Type B pancreatic cell (in vitro differentiated cells): Measurements from ENCODE around the gene HNRNPUL2. TPM values are rescaled to one million over a fixed set of nuclear protein-coding genes. Genes with fewer than 3 reads are reported as not detected.

Source experiments
- DNase-seq: peaks from one replicate; pipeline ENCODE4 v3.0.0; 2021; ENCODE audit warnings: mixed read lengths; ENCODE audit not compliant: unreplicated experiment; ENCODE audit errors: extremely low spot score
- H3K27ac Mint-ChIP-seq: 2 replicates; pipeline ENCODE4 v1.8.0; 2021; ENCODE audit warnings: mild to moderate bottlenecking, mixed read lengths
- H3K27me3 Mint-ChIP-seq: 2 replicates; pipeline ENCODE4 v1.8.0; 2021; ENCODE audit warnings: mixed read lengths
- H3K36me3 Mint-ChIP-seq: 2 replicates; pipeline ENCODE4 v1.8.0; 2021; ENCODE audit warnings: mixed read lengths
- H3K4me1 Mint-ChIP-seq: one replicate; pipeline ENCODE4 v1.8.0; 2021; ENCODE audit warnings: mixed read lengths; ENCODE audit not compliant: unreplicated experiment
- H3K4me3 Mint-ChIP-seq: 2 replicates; pipeline ENCODE4 v1.8.0; 2021; ENCODE audit warnings: mild to moderate bottlenecking, mixed read lengths
- H3K9me3 Mint-ChIP-seq: 2 replicates; pipeline ENCODE4 v1.8.0; 2021; ENCODE audit warnings: mixed read lengths
- CTCF ChIP-seq: fragments of 200-600 bp; sonication (generic); conservative IDR thresholded peaks from 2 replicates; pipeline ENCODE4 v1.5.0; 2021; ENCODE audit warnings: antibody characterized with exemption, mild to moderate bottlenecking
- total RNA-seq: library from RNA; stranded (reverse); gene quantifications from 2 replicates; pipeline ENCODE4 v1.2.1, GENCODE V29; 2021; ENCODE audit warnings: low replicate concordance

The HNRNPUL2 gene
- total RNA-seq, 1 donor from 2014 or later, result 63.7 TPM

DNA sequence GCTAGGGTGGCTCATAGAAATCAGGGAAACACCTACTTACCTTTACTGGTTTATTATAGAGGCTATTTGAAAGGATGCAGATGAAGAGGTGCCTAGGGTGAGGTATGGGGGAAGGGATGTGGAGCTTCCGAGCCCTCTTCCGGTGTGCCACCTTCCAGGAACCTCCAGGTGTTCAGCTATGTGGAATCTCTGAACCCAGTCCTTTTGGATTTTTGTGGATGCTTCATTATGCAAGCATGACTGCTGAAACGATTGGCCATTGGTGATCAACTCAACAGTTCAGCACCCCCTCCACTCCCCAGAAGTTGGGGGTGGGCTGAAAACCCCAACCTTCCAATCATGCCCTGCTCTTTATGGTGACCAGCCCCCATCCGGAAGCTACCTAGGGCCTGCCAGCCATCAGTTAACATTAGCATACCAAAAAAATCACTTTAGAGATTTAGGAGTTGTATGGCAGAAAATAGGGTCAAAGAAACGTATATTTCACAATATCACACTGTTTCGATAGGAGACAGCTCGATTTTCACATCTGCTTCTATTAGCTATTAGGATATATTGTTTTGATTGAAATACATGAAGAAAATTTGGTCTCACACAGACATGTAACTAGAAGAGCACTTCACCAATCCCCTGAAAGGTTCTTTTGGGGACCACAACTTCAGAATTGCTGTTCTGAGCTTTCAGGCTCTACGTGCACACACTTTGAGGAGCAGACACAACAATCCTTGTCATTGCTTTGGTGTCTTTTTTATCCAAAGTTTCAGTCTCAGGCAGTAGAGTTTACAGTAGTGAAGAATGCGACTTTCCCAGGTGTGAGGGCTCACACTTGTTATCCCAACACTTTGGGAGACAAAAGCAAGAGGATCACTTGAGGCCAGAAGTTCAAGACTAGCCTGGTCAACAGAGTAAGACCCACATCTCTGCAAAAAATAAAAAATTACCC lies 30.9 kb upstream of the HNRNPUL2 start:
- H3K4me1 Mint-ChIP-seq, result peaks cover 18% of the 10 kb centered on the region
- no peak overlapping the region for H3K27ac Mint-ChIP-seq
- peaks cover 8% of the 10 kb centered on the region for H3K36me3 Mint-ChIP-seq
- DNase-seq, result no peak
- no peaks in the 10 kb centered on the region for H3K27me3 Mint-ChIP-seq
- H3K9me3 Mint-ChIP-seq, result no peaks in the 10 kb centered on the region
- H3K4me3 Mint-ChIP-seq, result no peak overlapping the region
- TF ChIP-seq CTCF, result no peak

DNA sequence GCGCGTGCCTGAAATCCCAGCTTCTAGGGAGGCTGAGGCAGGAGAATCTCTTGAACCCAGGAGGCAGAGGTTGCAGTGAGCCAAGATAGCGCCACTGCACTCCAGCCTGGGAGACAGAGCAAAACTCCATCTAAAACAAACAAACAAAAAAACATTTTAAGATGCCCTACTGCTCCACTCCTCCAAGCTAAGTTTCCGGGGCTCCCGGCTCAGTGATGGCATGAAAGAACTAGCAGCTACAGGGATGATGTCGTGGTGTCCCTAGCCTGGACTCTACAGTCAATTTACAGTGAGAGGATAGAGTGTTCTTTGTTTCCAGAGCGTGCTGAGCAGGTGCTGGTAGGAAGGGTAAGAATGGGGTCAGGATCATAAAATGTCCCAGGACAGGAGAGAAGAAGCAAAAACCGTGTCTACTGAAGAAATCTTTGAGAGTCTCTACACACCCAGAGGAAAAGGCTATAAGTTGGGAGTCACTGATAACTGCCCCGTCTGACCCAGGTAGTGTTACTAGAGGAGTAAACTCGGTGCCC lies 27.9 kb upstream of the HNRNPUL2 start:
- no peak overlapping the region for H3K27ac Mint-ChIP-seq
- no peaks in the 10 kb centered on the region for H3K9me3 Mint-ChIP-seq
- no peaks in the 10 kb centered on the region for H3K27me3 Mint-ChIP-seq
- H3K4me1 Mint-ChIP-seq, result peaks cover 10% of the 10 kb centered on the region
- H3K36me3 Mint-ChIP-seq, result peaks cover 5% of the 10 kb centered on the region
- no peak for DNase-seq
- H3K4me3 Mint-ChIP-seq, result peak overlapping the region; percentile 74
- TF ChIP-seq CTCF, result no peak

DNA sequence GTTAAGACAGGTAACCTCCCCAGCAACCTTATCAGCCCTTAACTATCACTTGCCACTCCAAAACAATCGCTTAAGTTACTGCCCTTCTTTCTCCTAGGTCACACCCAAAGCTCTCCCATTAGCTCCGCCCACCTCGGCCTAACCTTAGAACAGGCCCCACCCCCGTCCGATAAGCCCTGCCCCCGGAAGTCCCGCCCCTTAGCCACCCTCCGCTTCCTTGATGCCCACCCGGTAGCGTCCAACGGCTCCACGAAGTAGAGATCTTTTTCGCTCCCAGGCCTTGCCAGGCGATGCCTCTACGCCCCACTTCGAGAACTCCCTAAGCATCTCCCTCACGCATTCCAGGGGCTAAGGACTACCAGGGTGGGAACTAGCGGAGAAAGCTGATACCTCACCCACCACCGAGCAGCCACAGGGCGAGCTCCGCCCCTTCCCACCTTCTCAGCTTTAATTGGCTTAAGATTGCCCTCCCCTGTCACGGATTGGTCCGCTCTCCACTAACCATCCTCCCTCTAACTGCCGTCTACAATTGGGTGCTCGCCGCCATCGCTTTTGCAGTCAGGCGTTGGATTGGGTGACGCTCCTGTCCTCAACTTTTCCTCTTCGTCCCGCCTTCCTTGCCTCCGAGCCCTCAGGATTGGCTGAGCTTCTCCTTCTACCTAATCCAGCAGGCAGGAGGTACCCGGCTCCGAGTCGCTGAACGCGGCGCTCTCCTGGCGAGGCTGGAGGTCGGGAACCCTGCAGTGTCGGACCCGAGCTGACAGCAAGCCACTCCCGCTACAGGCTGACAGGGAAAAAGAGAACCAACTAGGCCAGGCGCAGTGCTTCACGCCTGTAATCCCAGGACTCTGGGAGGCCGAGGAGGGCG lies 26.7 kb upstream of the HNRNPUL2 start, which contains the start of gene ZBTB3:
ZBTB3 (minus strand) TSS at position 425 of the 868 bp plus-strand sequence. CDS start 496 bp downstream, outside the sequence.
- TF ChIP-seq CTCF, result no peak
- peak within 1 kb of the TSS; percentile 100 for H3K4me3 Mint-ChIP-seq
- H3K4me1 Mint-ChIP-seq, result peaks cover 10% of the 10 kb centered on the region
- peak within 1 kb of the TSS; percentile 96 for H3K27ac Mint-ChIP-seq
- H3K27me3 Mint-ChIP-seq, result no peaks in the 10 kb centered on the region
- peak; percentile 95 for DNase-seq
- peaks cover 8% of the 10 kb centered on the region for H3K36me3 Mint-ChIP-seq
- H3K9me3 Mint-ChIP-seq, result no peaks in the 10 kb centered on the region

GRCh38 chr11:62752994-62753735 lies 25.9 kb upstream of the HNRNPUL2 start:
- peaks cover 10% of the 10 kb centered on the region for H3K36me3 Mint-ChIP-seq
- no peaks in the 10 kb centered on the region for H3K9me3 Mint-ChIP-seq
- H3K4me3 Mint-ChIP-seq, result peak overlapping the region; percentile 100
- TF ChIP-seq CTCF, result no peak
- no peaks in the 10 kb centered on the region for H3K27me3 Mint-ChIP-seq
- DNase-seq, result no peak
- peak overlapping the region; percentile 96 for H3K27ac Mint-ChIP-seq
- H3K4me1 Mint-ChIP-seq, result peaks cover 10% of the 10 kb centered on the region
